Measurements from ENCODE around the gene GRK3.
A peak's percentile ranks its signal among the peaks of the same experiment; 100 is the strongest.
"Not testable (repeated sequence)": the region's sequence is repeated elsewhere in the genome, so short reads cannot be mapped to it uniquely, and the experiment has no call there.

Gene GRK3

GRCh38 chr22:25552405-25552804, 12.1 kb upstream of the GRK3 start:
- DNase-seq: not testable (repeated sequence)

- no peak for DNase-seq
Measured at GRCh38 chr22:25553131-25553530, 11.3 kb upstream of the GRK3 start.

- no peak for DNase-seq
Measured at GRCh38 chr22:25554238-25554671, 10.2 kb upstream of the GRK3 start.

DNA sequence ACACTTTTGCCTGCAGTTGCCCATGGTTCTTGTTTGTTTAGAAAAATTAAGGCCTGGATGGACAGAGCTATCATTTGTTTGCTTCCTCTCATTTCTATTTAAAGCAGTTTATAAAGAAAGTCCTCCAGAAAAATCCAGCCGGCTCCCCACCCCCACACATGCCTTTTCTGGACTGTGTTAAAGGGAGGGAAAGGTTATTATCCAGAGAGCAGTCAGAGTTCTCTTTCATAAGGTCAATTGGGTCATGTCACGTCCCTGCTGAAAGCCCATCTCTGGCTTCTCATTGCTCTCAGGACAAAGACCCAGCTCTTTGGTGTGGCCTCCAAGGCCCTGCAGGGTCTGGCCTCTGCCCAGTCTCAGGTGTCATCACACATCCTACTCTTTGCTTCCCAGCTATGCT, 9.8 kb upstream of the GRK3 start:
- no peak for DNase-seq

DNA sequence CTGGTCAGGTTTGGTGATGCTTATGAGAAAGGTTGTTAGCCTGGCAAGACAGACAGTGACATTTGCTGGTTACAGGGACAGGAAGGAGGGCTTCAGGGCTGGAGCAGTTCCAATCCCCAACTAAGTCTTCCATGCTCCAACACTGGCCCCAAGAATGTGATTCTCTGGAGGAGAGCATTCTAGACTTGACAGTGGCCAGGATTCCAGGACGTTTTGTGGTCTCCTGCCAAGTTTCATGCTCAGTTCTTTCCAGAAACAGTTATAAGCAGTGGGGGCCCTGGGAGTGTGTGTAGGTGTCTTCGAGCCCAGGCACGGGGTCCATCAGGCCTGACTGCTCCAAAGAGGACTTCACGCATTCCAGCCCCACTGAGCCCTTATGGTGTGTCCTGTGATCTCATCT, 8.9 kb upstream of the GRK3 start:
- no peak for DNase-seq

DNA sequence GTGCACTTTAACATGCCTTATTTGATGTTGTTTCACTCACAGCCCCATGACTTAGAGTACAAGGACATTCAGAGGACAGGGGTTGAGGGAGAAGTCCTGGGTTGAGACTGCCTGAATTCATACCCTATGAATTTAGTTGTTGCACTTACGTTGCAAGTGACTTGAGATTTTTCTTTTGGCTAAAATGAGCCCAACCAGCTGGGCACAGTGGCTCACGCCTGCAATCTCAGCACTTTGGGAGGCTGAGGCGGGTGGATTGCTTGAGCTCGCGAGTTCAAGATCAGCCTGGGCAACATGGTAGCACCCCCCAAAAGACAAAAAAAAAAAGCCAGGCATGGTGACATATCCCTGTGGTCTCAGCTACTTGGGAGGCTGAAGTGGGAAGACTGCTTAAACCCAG, 7.3 kb upstream of the GRK3 start:
- no peak for DNase-seq

DNA sequence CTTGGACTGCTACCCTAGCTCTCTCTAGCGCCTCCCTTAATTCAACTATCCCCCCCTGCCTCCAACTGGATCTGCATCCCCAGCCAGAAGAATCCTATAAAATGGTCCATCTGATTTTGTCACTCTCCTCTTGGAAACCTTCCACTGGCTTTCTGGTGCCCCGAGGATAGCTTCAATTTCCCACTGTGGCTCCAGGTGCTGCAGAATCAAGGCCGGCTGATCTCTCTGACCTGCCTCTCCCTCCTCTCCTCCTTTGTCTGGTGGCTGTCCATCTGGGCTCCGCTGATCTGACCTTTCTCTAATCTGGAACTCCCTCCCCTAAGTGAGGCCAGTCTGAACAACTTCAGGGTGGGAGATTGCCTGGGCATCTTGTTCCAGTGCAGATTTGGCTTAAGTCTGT, 6.1 kb upstream of the GRK3 start:
- DNase-seq: no peak

DNA sequence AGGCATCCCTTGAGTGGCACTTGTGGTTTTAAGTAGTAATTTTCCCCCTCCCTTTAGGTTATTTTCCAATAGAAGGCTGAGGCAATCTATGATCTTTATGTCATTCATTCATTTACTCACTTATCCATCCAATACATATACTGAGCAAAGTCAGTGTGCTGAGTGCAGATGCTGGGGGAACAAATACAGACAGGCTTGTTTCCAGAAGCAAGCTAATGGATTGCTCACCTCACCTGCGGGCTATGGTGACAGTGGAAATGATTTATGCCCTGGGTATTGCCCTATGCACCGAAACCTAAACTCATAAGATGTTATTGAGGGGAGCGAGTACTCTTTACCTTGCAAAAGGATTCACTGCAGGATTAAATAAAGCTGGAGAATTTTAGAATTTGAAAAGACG, 4.6 kb upstream of the GRK3 start:
- DNase-seq: not testable (repeated sequence)

- not testable (repeated sequence) for DNase-seq
Measured at GRCh38 chr22:25561182-25561581, 3.3 kb upstream of the GRK3 start.

GRCh38 chr22:25561927-25562326, 2.5 kb upstream of the GRK3 start:
- DNase-seq: not testable (repeated sequence)

GRCh38 chr22:25562966-25563760, 1.3 kb upstream of the GRK3 start:
- DNase-seq: not testable (repeated sequence)

DNA sequence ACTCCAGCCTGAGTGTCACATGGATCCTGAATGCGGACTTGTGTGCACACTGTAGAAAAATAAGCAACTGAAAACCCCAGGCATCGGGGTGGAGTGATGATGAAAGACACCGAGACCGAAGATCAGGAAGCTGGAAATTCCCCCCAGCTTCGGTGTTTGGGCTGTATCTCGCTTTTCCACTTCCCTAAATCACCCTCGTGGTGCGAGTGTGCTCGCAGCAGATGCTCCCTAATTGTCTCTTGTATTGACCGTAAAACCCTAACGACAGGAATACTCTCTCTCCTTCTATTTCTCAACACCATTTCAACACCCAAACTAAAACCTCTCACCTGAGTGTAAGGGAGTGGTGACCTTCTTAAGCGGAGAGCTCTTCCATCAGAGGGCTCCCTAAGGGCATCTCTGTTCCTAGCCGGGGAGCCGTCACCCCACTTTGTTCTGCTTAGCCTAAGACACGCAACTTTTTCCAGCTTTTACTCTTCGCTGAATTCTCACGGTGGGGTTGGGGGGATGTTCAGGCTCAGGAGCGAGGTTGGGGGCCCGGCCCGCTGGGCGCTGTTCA, 635 bp upstream of the GRK3 start:
- peak; percentile 36 to 77 for DNase-seq

GRCh38 chr22:25564979-25565677, 653 bp downstream of the GRK3 start:
- DNase-seq: peak in 1 of 2 donors; percentile 12

DNA sequence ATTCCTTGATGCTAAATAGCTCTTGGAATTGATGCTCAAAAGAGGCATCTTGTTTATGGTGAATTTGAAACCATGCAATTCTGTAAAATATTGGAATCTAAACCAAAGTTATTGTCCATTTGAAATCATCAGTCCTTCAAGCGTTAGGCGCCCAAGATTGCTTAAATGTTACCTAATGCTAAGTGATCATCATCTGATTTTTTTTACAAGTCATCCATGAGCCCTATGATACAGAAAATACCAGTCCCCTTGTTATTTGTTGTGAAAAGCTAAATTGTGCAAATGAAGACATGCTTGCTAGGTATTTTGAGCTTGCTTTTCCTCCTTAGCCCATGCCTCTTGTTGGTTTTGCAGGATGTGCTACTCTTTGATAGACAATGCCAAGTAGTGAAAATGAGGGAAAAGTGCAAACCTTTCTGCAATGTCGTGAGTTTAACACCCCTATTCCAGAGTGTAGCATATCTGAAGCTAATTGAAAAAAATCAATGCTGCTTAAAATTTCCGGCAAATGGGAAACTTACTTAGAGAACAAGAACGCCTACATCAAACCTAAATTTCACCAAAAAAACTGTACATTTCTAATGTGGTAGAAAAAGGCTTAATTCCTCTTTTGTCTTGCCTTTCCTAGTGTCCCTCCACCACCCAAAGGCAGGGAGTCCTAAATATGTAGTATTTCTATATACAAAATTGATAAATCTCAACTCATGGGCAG, 1.9 kb downstream of the GRK3 start:
- no peak for DNase-seq

GRCh38 chr22:25566898-25567235, 2.4 kb downstream of the GRK3 start:
- DNase-seq: peak in 1 of 2 donors; percentile 19

- DNase-seq: no peak
Measured at GRCh38 chr22:25567251-25567675, 2.8 kb downstream of the GRK3 start.

DNA sequence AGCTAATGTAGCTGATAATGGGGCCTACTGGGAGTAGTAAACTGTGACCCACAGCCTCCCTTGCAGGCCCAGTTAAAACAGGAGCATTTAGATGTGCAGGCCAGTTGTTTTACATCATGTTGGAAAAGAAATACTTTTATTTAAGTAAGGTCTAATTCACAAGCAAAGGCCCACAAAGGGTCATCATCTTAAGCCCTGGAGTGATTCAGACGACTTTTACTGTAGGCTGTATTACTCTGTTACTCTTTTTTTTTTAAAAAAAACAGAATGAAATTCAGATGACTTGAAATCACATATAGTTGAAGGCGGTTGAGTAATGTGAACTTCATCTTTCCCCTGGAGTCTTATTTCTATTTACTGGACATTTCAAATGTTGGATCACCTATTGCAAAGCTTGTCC, 3.6 kb downstream of the GRK3 start:
- not testable (repeated sequence) for DNase-seq

DNA sequence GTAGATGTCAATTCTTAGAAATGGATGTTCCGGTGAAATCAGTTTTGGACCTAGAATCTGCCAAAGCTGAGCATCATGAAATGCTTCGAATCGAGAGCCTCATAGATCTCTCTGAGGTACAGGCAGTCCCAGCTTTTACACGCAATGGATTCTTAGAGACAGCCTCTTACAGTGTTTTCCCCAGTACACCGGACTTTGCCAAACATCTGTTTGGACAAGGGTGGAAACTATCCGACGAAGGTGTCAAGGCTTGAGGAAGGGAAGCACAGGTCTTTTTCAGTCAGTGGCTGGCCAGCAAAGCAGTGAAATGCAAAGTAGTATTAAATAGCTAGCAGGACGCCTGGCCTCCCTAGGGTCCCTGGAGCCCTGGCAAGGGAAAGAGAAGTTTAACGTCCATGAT, 4.9 kb downstream of the GRK3 start:
- no peak for DNase-seq

GRCh38 chr22:25569983-25570382, 5.5 kb downstream of the GRK3 start:
- no peak for DNase-seq

- DNase-seq: no peak
Measured at GRCh38 chr22:25570486-25570885, 6.0 kb downstream of the GRK3 start.

GRCh38 chr22:25571969-25572707, 7.7 kb downstream of the GRK3 start:
- DNase-seq: not testable (repeated sequence)

DNA sequence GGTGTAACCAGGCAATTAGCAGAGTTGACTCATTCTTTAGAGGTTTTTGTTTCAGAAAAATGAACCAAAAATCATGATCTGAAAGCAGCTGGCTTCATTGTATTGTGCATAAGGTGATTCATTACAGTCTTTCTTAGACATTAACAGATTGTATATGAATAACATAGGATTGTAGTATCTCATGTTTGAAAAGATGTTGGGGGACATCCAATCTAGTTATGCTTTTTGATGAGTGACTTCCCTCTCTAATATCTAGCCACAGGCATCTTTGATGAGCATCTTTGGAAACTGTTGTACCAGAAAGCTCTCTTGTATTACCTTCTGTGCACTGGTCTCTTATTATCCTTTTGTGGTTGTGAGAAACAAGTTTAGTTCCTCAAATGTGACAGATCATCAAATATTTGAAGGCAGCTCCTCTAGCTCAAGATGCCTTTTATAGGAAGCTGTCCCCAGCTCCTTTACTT, 8.3 kb downstream of the GRK3 start:
- DNase-seq: no peak

DNA sequence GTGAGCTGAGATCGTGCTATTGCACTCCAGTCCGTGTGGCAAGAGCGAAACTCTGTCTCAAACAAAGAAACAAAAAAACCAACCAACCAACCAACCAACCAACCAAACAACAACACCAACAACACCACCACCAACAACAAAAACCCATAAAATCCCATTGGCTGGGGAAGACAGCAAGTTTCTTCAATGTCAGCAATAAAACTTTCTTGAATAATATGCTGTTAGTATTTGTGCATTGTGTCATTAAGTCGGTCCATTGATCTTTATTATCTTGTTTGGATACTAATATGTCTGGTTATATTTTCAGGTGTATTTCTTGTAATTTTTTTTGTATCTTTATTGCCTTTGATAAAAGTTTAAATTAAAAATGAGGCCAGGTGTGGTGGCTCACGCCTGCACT, 9.4 kb downstream of the GRK3 start:
- no peak for DNase-seq

All from CD4-positive, alpha-beta T cell treated with Interleukin-4 for 1 hour (primary cell).